GM18909 (cell line): ENCODE data around the gene VRTN.

Experiments used
- ATAC-seq: cut with Tn5 transposase; IDR thresholded peaks from one replicate; pipeline ENCODE4 v1.9.1; 2021; ENCODE audit warnings: mild to moderate bottlenecking; ENCODE audit not compliant: unreplicated experiment, poor library complexity

The VRTN gene

DNA sequence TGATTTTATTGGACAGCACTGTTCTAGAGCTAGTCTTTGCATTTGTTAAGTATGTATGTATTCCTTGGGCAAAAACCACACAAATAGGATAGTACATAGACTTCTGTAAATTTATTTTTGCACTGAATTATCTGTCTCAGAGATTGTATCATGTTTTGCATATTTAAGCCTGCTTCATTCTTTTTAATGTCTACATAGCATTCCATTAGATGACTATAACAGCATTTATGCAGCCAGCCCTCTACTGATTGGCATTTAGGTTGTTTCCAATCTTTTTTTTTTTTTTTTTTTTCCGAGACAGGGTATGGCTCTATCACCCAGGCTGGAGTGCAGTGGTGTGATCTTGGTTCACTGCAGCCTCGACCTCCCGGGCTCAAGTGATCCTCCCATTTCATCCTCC lies 43.2 kb downstream of the VRTN start:
- no peak for ATAC-seq

DNA sequence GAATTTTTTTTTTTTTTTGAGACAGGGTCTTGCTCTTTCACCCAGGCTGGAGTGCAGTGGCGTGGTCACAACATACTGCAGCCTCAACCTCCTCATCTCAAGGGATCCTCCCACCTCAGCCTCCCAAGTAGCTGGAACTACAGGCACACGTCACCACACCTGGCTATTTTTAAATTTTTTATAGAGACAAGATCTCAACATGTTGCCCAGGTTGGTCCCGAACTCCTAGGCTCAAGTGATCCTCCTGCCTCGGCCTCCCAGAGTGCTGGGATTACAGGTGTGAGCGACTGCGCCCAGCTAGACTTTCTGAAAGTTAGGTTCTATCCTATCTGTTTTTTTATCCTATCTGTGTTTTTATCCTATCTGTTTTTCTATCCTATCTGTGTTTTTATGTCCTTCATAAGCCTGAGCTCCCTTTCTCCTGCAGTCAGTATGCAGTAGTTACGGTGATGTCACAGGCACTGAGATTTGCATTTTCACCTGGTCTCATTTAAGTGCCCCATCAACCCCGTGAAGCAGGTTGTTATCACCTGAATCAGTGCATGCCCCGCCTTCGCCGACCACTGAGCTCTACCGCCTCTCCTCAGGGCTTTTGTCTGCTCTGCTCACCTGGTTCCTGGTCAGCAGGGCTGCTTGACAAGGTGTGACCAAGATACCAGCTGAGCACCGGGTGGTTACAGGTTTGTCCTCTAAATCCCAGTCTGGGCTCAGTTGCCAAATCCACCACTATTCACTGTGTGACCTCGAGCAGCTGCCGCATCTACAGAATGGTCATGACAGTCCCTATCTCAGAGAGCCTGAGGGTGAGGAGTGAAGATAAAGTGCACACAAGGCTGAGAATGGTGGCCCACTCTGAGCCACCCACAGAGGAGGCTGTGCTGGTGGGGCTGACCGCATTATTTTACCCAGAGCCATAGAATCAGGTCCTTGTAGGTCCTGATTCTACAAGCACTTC lies 44.6 kb downstream of the VRTN start:
- no peak for ATAC-seq

DNA sequence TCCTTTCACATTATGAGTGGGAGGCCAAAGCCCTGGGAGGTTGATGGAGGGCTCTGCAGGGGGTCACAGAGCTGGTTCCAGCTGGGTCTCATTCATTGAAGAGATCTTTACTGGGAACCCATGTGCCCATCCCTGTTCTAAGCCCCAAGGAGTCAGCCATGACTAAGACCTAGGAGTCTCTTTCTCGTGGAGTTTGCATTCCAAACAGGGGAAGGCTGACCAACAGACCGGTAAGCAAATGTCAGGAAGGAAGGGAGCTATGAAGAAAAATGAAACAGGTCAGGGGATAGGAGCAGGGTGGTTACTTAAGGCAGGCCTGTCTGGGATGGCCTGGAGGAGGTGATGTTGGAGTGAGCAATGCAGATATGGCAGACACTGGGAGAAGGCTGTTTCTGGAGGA lies 46.3 kb downstream of the VRTN start:
- ATAC-seq: no peak

DNA sequence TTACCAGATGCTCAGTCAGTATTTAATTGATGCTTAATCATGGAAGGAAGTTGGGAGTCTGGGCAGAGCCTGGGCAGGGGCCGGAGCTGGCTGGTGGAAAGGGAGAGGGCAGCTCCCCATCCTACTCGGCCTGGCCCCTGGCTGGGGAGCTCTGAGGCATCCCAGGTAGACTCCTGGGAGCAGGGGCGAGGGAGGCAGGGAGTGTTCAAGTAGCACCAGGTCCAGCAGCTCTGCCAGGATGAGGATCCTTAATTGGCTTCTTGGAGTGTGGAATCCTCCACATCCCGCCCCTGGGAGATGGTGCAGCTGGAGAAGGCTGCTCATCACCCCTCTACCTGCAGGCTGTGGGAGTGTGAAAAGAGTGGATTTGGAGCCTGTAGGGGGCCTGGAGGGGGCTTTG lies 46.8 kb downstream of the VRTN start:
- ATAC-seq: no peak

DNA sequence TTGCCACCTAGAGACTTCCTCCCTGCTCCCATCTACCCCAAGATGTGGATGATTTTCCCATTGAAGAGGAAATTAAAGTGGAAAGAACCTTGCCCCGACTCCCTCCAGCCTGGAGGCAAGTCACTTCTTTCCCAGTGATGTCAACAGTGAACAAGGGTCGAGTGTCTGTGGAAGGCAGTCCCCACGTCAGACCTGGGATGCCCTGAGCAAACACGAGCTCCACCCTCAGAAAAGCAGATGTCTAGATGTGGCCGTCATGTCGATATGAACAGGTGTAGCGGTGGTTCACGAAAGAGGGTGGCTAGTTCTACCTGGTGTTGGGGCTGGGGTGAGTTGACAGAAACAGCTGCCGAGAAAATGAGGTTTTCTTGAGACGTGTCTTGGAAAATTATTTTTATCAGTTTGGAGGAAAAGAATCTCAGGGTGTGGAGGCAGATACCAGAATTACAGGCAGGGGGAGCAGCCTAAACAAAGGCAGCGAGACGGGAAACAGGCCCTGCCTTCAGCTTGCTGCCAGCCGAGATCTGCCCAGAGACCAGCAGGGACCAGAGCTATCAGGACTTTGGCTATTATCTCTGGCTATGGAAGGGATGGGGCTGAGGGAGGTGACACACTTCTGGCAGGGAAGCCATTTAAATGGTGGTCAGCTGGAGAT lies 51.9 kb downstream of the VRTN start:
- ATAC-seq: no peak

DNA sequence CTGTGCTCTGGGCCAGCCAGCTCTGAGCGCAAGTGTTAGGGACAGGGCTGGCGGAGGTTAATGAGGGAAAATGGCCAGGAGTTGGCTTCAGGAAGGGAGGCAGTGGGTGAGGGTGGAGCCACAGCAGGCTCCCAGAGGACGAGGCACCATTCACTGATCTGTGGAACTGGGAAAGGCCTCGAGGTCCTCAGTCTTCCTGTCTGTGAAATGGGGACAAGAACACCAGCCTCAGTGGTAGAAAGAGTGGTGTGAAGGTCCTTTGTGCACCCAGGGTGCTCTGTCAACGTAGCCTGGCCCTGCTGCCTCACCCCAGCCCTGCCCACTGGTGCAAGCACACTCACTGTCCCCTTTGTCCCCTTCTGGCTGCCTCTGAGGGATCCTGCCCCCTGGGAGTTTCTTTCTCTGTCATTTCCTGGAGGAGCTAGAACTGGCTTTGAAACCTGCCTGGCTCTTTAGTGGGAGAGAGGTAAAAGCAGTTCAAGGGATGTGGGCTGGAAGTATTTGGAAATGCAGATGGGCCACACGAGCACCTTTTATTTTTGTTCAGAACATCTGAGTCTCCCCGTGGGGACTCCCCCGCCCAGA lies 52.7 kb downstream of the VRTN start:
- ATAC-seq: peak; percentile 9

DNA sequence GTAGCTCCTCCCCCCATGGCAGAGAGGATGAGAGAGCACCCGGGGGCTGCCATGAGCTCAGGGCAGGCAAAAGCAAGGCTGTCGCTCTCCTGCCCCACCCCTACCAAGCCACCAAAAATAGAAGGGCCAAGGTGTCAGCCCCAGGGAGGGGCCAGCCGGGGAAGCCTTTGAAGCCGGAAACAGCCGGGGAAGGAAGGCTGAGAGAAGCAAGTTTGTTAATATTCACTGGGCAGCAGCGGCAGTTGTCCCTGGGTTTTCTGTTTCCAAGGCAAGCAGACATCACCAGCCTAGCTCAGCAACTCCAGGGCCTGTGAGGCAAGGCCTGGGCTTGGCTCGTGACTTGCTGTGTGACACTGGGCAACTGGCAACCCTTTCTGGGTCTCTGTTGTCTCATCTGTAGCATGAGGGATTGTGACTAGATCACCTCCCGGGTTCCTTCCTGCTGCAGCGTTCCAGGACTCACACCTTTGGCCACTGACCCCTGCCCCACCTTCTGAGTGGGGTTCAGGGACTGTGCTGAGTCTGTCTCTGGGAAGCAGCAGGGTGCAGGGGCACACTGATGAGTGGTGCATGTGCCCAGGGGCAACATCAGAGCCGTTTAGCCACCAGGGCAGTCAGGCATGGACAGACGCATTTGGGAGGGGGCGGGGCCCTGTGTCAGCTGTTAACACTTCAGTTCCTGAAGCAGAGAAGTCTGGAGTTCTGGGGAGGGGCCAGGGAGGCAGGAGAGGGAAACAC lies 53.4 kb downstream of the VRTN start:
- peak; percentile 81 for ATAC-seq

DNA sequence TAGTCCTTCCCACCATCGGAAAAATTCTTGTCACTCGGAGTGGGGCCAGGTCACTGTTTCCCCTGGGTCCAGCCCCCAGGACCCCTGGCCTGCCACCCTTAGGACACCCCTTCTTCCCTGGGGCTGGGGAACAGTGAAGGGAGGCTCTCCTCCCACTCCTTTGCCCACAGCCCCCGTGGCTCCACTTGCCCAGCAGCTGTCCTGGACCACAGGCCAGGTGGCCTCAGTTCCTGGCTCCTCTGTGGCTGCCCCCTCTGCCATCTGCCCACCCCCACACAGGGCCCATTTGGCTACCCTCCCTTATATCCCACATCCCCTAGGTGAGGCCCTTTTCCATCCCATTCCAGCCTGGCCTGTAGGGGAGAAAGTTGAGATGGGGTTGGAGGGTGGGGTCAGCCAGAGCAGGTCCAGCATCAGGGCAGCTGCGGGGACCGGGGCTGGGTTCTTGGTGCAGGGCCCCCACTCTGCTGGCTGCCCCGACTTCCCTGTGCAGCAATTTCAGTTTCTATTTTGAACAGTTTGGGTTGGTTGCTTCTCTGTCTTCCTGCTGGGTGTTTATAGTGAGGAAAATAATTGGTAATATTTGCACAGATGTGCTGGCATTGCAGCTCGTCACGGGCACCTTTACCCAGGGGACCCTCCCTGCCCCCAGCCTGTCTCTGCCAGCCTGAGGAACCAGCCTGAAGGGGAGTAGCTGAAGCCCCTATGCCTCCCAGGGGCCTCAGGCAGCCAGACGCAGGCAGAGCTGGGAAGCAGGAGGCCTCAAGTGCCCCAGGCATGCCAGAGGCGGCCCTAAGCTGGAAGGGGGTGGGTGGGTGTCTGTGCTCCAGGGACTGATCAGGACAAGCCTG lies 54.4 kb downstream of the VRTN start:
- no peak for ATAC-seq

DNA sequence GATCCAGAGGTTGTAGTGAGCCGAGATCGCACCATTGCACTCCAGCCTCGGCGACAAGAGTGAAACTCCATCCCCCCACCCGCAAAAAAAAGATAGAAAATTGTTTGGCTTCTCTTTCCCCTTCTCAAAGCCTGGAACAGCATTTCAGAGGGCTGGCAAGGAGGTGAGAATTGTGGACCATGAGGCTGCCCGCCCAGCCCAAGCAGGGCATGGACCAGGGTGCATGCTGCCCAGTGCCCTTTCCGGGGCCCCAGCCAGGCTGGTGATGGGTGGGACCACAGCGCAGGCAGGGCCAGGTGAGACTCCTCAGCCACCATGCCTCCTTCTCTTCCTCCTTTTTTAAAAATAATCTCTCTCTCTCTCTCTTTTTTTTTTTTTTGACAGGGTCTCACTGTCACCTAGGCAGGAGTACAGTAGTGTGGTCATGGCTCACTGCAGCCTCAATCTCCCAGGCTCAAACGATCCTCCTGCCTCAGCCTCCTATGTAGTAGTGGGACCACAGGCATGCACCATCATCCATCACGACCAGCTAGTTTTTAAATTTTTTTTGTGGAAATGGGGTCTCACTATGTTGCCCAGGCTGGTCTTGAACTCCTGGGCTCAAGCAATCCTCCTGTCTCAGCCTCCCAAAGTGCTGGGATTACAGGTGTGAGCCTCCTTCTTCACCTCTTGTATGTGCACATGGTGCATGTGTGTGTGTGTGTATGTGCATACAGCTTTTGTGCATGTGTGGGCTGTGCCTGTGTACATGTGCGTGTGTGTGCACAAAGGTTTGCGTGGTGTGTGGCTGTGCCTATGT lies 55.5 kb downstream of the VRTN start:
- no peak for ATAC-seq

DNA sequence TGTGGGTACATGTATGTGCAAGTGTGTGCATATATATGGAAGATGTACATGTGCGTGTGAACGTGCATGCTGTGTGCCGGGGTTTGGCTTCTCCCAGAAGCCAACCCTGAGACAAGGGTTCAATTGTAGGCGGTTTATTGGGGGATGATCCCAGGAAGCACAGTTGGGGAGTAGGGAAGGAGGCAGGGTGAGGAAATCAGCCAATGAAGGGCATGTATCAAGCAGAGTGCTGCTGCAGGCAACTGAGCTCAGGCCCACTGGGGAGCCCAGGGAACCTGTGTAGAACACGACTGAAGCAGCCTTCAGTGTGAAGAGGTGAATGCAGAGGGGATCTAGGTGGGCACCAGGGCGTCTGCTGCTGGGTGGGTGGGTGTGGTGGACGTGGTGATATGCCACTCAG lies 56.2 kb downstream of the VRTN start:
- ATAC-seq: no peak

DNA sequence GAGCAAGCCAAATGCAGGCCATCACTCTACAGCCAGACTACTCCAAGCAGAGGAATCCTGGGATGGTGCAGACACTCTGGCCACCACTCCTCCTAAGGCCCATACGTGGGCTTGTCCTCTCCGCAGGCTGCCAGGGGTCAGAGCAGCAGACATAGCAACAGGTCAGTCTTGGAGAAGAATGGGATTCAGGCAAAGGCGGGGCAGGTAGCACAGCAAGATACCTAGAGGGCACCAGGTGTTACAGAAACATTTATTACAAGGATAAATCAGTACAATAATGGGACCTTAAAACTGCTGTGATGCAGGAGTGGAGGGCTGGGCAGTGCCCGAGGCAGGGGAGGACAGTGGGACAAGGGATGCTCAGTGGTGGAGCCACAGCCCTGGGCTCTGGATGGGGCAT lies 57.4 kb downstream of the VRTN start:
- ATAC-seq: no peak

DNA sequence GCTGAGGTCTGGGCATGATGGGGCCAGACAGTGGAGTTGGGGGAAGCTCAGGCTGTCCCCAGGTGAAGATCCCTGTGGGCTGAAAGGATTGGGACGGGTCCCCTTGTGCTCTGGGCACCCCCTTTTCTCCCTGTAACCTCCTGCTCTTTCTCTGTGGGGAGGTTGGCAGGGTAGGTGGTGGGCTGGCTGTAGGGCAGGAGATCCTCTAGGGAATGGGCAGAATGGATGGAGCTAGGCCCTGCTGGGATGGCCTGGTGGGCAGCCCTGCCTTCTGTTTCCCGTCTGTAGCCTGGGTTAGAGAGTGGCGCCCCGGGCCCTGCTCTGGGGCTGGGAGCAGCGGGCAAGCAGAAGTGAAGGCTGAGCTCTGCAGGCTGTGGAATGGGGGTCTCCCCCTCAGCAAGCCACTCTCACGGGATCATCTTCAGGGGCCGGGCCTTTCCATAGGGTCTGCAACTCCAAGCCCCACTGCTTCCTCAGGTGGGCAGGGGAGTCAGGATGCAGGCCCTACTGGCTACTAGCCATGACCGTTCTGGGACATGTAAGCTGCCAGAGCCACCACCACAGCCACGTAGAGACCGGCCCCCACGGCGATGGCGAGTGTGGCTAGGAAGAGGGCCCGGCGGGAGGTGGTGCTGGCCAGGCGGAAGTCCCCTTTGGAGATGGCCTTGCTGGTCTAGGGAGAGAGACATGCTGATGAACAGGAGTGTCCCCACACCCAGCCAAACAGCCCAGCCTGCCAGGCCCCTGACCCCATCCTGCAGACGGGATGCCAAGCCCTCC lies 58.9 kb downstream of the VRTN start:
- no peak for ATAC-seq

DNA sequence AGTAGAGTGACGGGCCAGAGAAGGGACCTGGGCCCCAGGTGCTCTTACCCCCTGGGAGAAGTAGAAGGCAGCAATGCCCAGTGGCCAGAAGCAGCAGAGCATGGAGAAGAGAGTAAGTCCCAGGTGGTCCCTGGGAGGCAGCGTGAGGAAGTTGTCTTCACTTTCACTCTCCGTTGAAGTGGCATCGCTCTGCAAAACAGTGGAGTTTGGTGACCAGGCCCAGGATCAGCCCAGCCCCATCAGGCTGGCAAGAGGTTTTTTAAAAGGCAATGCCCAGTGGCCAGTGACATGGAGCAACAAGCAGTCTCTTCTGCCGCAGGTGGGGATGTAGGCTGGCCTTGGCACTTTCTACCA lies 59.5 kb downstream of the VRTN start:
- no peak for ATAC-seq

DNA sequence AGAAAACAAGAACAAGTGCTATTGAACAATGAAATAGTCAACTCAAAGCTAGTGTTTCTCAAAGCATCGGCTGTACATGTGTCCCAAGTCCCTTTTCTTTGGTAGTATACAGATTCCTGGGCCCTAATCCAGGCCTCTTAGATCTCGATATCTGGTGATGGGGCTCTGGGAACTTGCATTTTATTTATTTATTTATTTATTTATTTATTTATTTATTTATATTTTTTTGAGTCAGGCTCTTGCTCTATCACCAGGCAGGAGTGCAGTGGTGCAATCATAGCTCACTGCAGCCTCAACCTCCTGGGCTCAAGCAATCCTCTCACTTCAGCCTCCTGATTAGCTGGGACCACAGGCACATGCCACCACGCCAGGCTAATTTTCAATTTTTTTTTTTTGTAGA lies 60.6 kb downstream of the VRTN start:
- no peak for ATAC-seq

DNA sequence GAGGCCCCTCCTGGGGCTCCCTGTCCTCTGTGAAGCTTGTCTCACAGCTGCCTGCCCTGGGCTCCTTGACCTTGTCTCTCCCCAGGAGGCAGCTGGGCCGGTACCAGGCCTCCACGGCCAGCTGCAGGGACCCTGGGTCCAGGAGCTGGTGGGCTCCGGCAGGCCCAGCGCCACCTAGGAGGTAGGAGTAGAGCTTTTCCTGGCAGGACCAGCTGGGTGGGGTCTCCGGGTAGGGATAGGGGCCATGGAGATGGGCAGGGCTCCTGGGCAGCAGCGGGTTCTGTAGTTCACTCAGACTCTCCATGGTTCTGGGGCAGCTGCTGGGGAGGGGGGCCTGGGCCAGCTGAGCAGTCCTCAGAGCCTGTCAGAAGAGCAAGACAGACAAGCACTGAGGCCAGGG lies 61.2 kb downstream of the VRTN start:
- no peak for ATAC-seq
